Epithelial cell of prostate (primary cell): ENCODE data around the gene ME1.
A peak's percentile ranks its signal among the peaks of the same experiment; 100 is the strongest.
"Not testable (repeated sequence)": the region's sequence is repeated elsewhere in the genome, so short reads cannot be mapped to it uniquely, and the experiment has no call there.

Experiments used
- DNase-seq: peaks from one replicate; pipeline ENCODE4 v3.0.0-alpha.2; 2011; ENCODE audit warnings: low read depth, low spot score
- H3K27ac ChIP-seq: fragments of 450-650 bp; 2 replicates; pipeline ENCODE4 v1.5.1; 2017; ENCODE audit warnings: mild to moderate bottlenecking

ME1 gene

GRCh38 chr6:83430611-83431544 lies at the start of gene ME1:
Gene ME1, minus strand, starts transcription at chr6:83431051. Its CDS starts 97 bp downstream, at chr6:83430954.
- peak; percentile 14 for DNase-seq
- H3K27ac ChIP-seq: peak within 1 kb of the TSS; percentile 74

GRCh38 chr6:83480470-83480869 lies 49.6 kb upstream of the ME1 start:
- peak overlapping the region; percentile 42 for H3K27ac ChIP-seq
- DNase-seq: no peak

- DNase-seq: no peak
- H3K27ac ChIP-seq: no peak overlapping the region
These were observed 48.5 kb upstream of the ME1 start for GRCh38 chr6:83479389-83479788.

DNA sequence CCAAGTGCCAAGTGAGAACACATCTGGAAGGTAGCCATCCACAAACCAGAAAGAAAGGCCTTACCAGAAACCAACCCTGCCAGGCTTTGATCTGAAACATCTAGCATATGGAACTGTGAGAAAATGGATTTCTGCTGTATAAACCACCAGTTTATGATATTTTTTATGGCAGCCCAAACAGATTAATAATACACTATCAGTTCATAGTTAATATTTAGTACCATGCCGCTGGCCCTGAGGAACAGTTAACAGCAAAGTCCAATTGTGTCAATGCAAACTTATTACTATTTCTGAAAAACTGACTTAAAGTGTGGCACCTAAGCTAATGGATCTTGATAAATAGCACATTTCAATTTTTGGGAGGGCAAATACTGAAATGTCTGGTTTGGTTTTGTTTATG lies 46.1 kb upstream of the ME1 start:
- DNase-seq: no peak

DNA sequence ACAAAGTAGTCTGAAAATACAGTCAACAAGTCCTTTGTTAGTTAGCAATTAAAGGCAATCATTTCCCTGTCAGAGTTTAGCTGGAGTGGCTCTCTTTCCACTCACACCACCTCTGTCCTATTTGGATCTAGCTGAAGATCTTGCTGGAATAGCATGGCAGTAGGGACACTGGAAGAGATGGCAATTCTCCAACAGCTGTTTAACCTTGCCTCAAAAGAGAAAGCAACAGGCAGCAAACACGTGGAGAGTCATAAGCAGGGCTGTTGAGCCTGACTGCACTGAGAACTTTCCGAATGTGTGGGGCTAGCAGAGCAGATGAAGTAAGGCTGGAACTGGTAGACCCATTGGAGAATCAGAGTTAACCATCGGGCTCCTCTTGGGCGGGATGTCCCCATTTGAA lies 43.5 kb upstream of the ME1 start:
- no peak overlapping the region for H3K27ac ChIP-seq
- no peak for DNase-seq

More for the DNA sequence above, 46.1 kb upstream of the ME1 start:
- no peak overlapping the region for H3K27ac ChIP-seq

DNA sequence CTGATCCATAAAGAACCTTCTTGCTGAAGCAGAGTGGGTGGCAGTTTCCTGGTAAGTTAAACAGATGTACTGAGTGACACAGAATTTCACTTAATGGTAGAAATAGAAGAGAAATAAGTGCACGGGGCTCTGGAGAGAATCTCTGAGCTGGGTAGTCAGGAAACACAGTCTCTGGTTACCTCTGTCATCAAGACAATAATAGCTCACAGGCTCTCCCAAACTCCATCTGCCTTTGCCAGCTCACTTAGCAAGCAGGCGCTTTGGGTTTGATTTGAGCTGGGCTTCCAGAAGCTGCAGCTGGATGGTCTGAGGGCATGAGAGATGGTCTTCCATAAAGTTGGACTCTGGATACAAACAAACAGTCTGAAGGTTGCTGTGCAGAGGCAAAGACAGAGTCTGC lies 41.9 kb upstream of the ME1 start:
- no peak for DNase-seq
- no peak overlapping the region for H3K27ac ChIP-seq

DNA sequence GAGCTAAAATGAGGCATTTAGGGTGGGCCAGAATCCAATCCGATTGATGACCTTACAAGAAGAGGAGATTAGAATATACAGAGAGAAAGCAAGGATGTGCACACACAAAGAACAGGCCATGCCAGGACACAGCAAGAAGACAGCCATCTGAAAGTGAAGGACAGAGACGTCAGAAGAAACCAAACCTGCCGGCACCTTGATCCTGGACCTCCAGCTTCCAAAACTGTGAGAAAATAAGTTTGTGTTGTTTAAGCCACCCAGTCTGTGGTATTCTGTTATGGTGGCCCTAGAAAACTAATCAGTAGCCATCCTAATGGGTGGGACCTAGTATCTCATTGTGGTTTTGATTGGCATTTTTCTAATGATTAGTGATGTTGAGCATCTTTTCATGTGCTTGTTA lies 39.7 kb upstream of the ME1 start:
- DNase-seq: no peak
- H3K27ac ChIP-seq: no peak overlapping the region

GRCh38 chr6:83470001-83470400 lies 39.1 kb upstream of the ME1 start:
- DNase-seq: no peak
- H3K27ac ChIP-seq: no peak overlapping the region

DNA sequence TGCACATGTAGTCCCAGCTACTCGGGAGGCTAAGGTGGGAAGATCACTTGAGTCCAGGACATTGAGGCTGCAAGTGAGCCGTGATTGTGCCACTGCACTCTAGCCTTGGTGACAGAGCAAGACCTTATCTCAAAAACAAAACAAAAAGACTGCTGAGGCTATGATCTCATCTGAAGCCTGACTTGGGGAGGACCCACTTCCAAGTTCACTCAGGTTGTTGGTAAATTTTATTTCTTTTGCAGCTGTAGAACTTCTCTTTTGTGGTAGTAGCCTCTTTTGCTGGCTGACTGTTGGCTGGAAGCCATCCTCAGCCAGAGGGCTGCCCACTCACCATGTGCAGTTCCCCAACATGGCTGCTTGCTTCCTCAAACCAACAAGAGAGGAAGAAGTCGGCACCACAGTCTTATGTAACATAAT lies 36.8 kb upstream of the ME1 start:
- H3K27ac ChIP-seq: no peak overlapping the region
- no peak for DNase-seq

- DNase-seq: no peak
- H3K27ac ChIP-seq: no peak overlapping the region
These were observed 35.5 kb upstream of the ME1 start for GRCh38 chr6:83466328-83466727.

- DNase-seq: peak; percentile 90
- peak overlapping the region; percentile 96 for H3K27ac ChIP-seq
These were observed 33.7 kb upstream of the ME1 start for GRCh38 chr6:83464381-83465140.

DNA sequence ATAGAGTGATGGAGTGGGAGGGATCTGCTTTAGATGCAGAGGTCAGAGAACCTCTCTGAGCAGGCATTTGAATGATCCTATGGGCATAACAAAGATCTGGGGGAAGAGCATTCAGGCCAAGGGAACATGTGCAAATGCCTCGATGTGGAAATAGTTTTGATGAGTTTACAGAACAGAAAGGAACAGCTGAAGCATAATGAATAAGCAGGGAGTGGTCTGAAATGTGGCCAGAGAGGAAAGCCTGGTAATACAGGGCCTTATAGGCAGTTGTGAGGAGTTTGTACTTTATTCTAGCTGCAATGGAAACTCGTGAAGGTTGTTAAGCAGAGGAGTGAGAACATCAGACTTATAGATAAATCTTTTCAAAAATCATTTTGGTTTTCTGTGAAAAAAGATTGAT lies 33.0 kb upstream of the ME1 start:
- DNase-seq: peak; percentile 74
- H3K27ac ChIP-seq: peak overlapping the region; percentile 96

DNA sequence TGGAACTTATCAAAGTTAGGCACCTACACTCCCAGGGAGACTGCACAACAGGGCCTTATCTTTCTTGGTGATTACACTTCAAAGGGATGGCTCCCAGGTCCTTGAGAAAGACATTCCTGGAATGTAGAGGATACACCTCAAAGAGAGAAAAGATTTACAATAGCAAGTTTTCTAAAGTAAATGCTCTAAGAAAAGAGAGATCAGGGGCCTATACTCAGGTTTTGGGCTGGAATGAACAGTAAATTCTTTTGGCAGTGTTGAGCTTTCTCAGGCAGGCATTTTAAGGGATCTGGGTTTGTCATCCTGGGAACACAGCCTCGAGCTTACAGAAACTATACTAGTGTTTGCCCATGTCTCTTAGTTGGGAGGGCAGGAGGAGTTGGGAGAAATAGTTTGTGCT lies 31.7 kb upstream of the ME1 start:
- H3K27ac ChIP-seq: peak overlapping the region; percentile 96
- DNase-seq: no peak

- peak overlapping the region; percentile 30 for H3K27ac ChIP-seq
- DNase-seq: no peak
These were observed 30.6 kb upstream of the ME1 start for GRCh38 chr6:83461438-83461837.

DNA sequence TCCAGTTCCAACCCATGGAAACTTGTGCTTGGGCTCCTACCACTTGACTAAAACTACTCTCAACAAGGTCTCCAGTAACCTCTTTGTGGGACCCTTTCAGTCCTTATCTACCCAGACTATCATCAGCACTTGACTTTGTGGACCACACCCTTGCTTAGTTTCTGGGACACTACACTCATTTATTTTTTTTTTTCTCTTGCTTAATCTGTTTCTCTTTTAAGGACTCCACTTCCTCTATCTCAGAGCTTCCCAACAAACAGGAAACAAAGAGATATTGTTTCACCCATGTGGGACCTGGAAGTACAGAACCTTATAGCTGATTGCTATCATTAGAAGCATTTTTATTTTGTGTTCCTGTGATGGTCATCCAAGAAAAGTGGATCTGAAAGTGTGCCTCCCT lies 28.8 kb upstream of the ME1 start:
- DNase-seq: no peak

DNA sequence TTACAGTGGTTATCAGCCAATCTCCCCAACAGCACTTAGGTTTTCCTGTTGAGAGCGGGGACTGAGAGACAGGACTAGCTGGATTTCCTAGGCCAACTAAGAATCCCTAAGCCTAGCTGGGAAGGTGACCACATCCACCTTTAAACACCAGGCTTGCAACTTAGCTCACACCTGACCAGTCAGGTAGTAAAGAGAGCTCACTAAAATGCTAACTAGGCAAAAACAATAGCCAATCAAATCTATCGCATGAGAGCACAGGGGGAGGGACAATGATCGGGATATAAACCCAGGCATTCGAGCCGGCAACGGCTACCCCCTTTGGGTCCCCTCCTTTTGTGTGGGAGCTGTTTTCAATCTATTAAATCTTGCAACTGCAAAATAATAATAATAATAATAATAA lies 19.2 kb upstream of the ME1 start:
- H3K27ac ChIP-seq, DNase-seq: not testable (repeated sequence)

More for the DNA sequence above, 28.8 kb upstream of the ME1 start:
- H3K27ac ChIP-seq: no peak overlapping the region

GRCh38 chr6:83444086-83444699 lies 13.3 kb upstream of the ME1 start:
- not testable (repeated sequence) for H3K27ac ChIP-seq, DNase-seq

DNA sequence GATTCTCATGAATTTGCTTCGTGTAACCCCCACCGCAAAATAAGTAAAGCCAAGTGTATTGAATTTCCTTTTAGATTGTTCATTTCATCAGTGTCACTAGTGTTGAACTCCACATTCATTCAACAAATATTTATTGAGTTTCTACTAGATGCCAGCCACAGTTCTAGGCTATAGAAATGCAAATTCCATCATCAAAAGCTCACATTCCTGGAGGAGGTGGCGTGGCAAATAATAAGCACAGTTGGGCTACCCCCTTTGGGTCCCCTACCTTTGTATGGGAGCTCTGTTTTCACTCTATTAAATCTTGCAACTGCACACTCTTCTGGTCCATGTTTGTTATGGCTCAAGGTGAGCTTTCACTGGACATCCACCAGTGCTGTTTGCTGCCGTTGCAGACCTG lies 12.7 kb upstream of the ME1 start:
- DNase-seq: no peak
- H3K27ac ChIP-seq: no peak overlapping the region

DNA sequence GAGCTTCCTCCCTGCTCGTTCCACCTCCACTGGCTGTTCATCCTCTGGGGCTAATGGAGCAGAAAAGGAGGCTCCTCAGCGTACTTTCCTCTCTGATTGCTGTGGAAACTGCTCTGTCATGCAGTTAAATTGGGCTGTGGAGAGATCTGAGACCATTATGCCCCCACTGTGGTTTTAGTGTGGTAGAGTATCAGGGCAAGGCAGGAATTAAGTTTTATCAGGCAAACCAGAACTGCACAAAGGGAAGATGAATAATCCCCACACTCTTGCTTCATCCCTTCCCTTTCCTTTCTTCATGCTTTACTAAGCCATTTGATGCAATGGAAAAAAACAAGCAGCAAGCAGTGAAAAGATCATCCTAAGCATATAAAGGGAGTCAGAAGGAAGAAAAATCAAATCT lies 11.9 kb upstream of the ME1 start:
- H3K27ac ChIP-seq: no peak overlapping the region
- DNase-seq: no peak

DNA sequence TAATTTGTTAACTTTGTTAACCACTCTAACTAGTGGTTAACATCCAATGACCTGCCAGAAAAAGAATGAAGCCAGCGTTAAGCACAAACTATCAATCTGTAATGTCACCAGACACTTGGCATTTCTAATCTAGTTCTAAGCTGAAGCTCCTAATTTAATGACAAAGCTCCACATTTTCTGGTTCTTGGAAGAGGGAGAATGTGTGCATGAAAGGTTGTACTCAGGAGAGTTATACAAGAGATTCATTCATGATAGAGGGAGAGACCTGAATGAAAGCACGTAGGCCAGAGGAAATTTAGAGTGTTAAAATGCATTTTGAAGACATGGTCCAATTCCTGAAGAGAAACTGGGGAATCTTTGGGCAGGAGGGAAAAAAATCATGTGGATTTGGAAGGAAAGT lies 8.3 kb upstream of the ME1 start:
- H3K27ac ChIP-seq: no peak overlapping the region
- no peak for DNase-seq

DNA sequence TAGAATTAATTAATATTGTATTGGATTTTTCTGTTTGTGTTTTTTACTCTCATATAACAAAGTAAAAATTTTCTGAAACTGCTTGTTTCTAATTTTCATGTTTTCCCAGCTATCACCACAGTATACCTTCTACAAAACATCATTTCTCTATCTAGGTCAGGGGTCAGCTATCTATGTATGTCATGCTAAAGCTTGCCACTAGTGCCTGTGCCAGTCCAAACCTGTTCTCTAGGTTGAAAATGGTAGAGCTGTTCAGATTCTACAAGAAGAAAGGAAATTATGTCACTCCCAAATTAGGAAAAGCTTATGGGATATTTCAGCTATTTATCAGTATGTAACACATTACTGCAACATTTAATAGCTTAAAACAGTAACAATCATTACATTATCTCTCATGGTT lies 5.8 kb upstream of the ME1 start:
- no peak overlapping the region for H3K27ac ChIP-seq
- no peak for DNase-seq
